Suprapubic skin (tissue), 4 donors: ENCODE data around the gene OFD1.

Source experiments
- CTCF ChIP-seq, 2 donors: fragments of 200-600 bp in 1 of 2; fragments of 450-650 bp in 1 of 2; sonication (generic) in 1 of 2; IDR thresholded peaks; one replicate each; pipeline ENCODE4 v1.5.1; 2016 to 2019; ENCODE audit warnings: antibody characterized with exemption in 2 of 2, mild to moderate bottlenecking in 1 of 2, moderate library complexity in 1 of 2
- EP300 ChIP-seq: sonication (generic); formaldehyde crosslinking; IDR thresholded peaks from one replicate; pipeline ENCODE4 v1.6.1; 2017; ENCODE audit warnings: antibody characterized with exemption
- POLR2AphosphoS5 ChIP-seq, 3 donors: sonication (generic); formaldehyde crosslinking; IDR thresholded peaks; one replicate each; pipeline ENCODE4 v1.6.1; 2017; ENCODE audit warnings: antibody characterized with exemption in 3 of 3

DNA sequence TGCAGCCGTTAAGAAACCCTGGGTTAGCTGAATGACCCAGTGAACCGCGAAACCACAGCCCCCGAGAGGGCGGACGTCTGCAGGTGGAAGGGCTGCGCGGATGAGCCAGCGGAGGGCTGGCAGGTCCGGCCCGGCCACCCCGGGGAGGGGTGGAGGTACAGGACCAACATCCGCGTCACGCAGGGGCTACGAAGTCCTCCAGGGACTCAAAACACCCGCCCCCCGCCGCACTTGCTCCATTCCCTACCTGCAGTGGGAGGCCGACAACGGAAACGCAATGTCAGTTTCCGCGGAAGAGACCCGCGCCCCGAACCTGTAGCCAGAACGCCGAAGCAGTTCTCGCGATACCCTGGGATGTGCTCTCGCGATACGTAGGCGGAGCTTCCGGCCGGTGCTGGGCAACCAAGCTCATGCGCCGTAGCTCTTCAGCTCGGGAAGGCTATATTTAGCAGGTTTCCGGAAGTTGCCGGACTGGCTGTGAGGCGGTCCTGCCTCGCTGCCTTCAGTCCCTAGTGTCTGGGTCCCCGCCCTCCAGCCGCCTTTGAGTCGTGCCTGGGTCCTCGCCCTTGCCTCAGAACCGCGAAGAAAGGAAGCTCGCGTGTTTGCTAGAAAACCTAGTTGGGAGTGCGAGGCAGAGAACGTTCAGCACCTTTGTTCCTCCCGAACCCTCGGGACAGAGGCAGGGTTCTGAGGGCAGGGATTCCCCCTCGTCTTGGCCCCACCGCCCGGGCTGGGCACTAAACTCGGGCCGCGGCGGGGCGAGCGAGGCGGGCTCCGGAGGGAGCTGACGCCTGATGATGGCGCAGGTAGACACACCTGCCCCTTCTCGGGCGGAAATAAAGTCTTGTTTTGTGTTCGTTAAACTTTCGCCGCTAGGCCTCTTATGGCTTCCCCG, at the start of gene OFD1, which contains the start of gene TRAPPC2:
- TF ChIP-seq CTCF (IDR thresholded peaks at IDR 0.05) (no peak), POLR2AphosphoS5 (IDR thresholded peaks at IDR 0.05) (peak in 2 of 3 donors; percentile 28 to 46), EP300 (no peak)
